SK-N-SH (cell line): ENCODE results near the gene AFF3. TPM values are rescaled to one million over a fixed set of nuclear protein-coding genes. Genes with fewer than 3 reads are reported as not detected.

Experiments used
- CTCF ChIA-PET: fragments of 300-600, 350-600 bp; formaldehyde crosslinking; extraction: SDS; loops from one replicate; lab custom pipeline; 2021; lab: Yijun Ruan, JAX
- POLR2A ChIA-PET: fragments of 350-600 bp; sonication (Branson Sonifier 250); formaldehyde crosslinking; extraction: SDS; loops from one replicate; lab custom pipeline; 2020; ENCODE audit warnings: antibody characterized with exemption, inconsistent platforms; lab: Yijun Ruan, JAX
- DNase-seq: peaks from one replicate; pipeline ENCODE4 v3.0.0; 2012
- H2AFZ ChIP-seq: fragments of 200-600 bp; sonication (generic); 2 replicates; pipeline ENCODE4 v1.8.1; 2016; ENCODE audit warnings: antibody characterized with exemption, mild to moderate bottlenecking, low read depth
- H3F3A ChIP-seq: fragments of 200-600 bp; sonication (generic); replicated peaks from 2 replicates; pipeline ENCODE3; 2016; ENCODE audit warnings: antibody characterized with exemption, mild to moderate bottlenecking; ENCODE audit not compliant: insufficient read depth
- H3K27ac ChIP-seq, 2 experiments: fragments of 200-500 bp in 1 of 2; fragments of 200-600 bp in 1 of 2; sonication (Bioruptor generic) in 1 of 2; sonication (generic), shearing (Covaris generic) in 1 of 2; 2 replicates each; pipeline versions ENCODE4 v1.5.1 to v1.6.1; 2014 to 2016; ENCODE audit warnings: low read depth in 2 of 2, inconsistent platforms in 1 of 2, low read length in 1 of 2, mild to moderate bottlenecking in 1 of 2, mixed read lengths in 1 of 2
- H3K27me3 ChIP-seq: fragments of 200-600 bp; sonication (generic), shearing (Covaris generic); 2 replicates; pipeline ENCODE4 v1.6.1; 2016; ENCODE audit warnings: mixed run types; ENCODE audit not compliant: insufficient read depth
- H3K36me3 ChIP-seq, 2 experiments: fragments of 200-500 bp in 1 of 2; fragments of 200-600 bp in 1 of 2; sonication (Bioruptor generic) in 1 of 2; sonication (generic) in 1 of 2; replicated peaks in 1 of 2; 2 replicates each; pipeline versions ENCODE3 to v1.5.1; 2014 to 2016; ENCODE audit warnings: low read length in 1 of 2, mild to moderate bottlenecking in 1 of 2; ENCODE audit not compliant: insufficient read depth in 2 of 2, control insufficient read depth in 1 of 2
- H3K4me1 ChIP-seq, 2 experiments: fragments of 200-500 bp in 1 of 2; fragments of 200-600 bp in 1 of 2; sonication (Bioruptor generic) in 1 of 2; sonication (generic), shearing (Covaris generic) in 1 of 2; 2 replicates each; pipeline versions ENCODE4 v1.5.1 to v1.6.1; 2014 to 2016; ENCODE audit warnings: low read depth in 1 of 2, low read length in 1 of 2, mixed run types in 1 of 2; ENCODE audit not compliant: insufficient read depth in 2 of 2, control insufficient read depth in 1 of 2
- H3K4me2 ChIP-seq: fragments of 200-600 bp; sonication (generic), shearing (Covaris generic); 2 replicates; pipeline ENCODE4 v1.6.1; 2017; ENCODE audit warnings: mixed run types
- H3K4me3 ChIP-seq, 2 experiments: fragments of 200-500 bp in 1 of 2; fragments of 200-600 bp in 1 of 2; sonication (Bioruptor generic) in 1 of 2; sonication (generic), shearing (Covaris generic) in 1 of 2; 2 replicates each; pipeline versions ENCODE4 v1.5.1 to v1.8.1; 2014 to 2016; ENCODE audit warnings: low read depth in 2 of 2, inconsistent platforms in 1 of 2, low read length in 1 of 2, mild to moderate bottlenecking in 1 of 2, mixed read lengths in 1 of 2, moderate library complexity in 1 of 2
- H3K79me2 ChIP-seq: fragments of 200-600 bp; sonication (generic); 2 replicates; pipeline ENCODE4 v1.8.1; 2017; ENCODE audit warnings: mild to moderate bottlenecking; ENCODE audit not compliant: insufficient read depth
- H3K9ac ChIP-seq: fragments of 200-600 bp; sonication (generic); 2 replicates; pipeline ENCODE4 v1.6.1; 2017; ENCODE audit warnings: mixed run types
- H3K9me2 ChIP-seq: fragments of 200-600 bp; sonication (generic); 2 replicates; pipeline ENCODE4 v1.6.1; 2017; ENCODE audit warnings: mixed run types
- H3K9me3 ChIP-seq: fragments of 200-600 bp; sonication (generic); 2 replicates; pipeline ENCODE4 v1.6.1; 2017; ENCODE audit warnings: mixed run types, mild to moderate bottlenecking, moderate library complexity
- H4K20me1 ChIP-seq: fragments of 200-600 bp; sonication (generic); 2 replicates; pipeline ENCODE4 v1.6.1; 2017; ENCODE audit warnings: mild to moderate bottlenecking, mixed run types; ENCODE audit not compliant: insufficient read depth
- CTCF ChIP-seq: fragments of 200-600 bp; sonication (generic); IDR thresholded peaks from 2 replicates; pipeline ENCODE4 v1.6.1; 2017; ENCODE audit warnings: antibody characterized with exemption, mild to moderate bottlenecking, moderate library complexity
- ELF1 ChIP-seq: IDR thresholded peaks from 2 replicates; pipeline ENCODE4 v1.4.0; 2012
- EZH2phosphoT487 ChIP-seq: fragments of 200-600 bp; sonication (generic); IDR thresholded peaks from 2 replicates; pipeline ENCODE4 v1.6.1; 2017; ENCODE audit warnings: low read depth, mixed run types, mild to moderate bottlenecking, antibody characterized with exemption, moderate library complexity, borderline replicate concordance
- FOXM1 ChIP-seq: IDR thresholded peaks from 2 replicates; pipeline ENCODE4 v1.4.0; 2012; ENCODE audit warnings: low read depth, mild to moderate bottlenecking
- GATA2 ChIP-seq: sonication (generic); formaldehyde crosslinking; IDR thresholded peaks from 2 replicates; pipeline ENCODE4 v1.5.0; 2020; ENCODE audit warnings: mild to moderate bottlenecking, missing genetic modification reagents
- IRF3 ChIP-seq: fragments of 150-350 bp; IDR thresholded peaks from 2 replicates; pipeline ENCODE4 v1.6.1; 2016; ENCODE audit warnings: mild to moderate bottlenecking, low read depth, low read length
- NFIC ChIP-seq: IDR thresholded peaks from 2 replicates; pipeline ENCODE4 v1.4.0; 2012; ENCODE audit warnings: borderline replicate concordance
- POLR2AphosphoS5 ChIP-seq: IDR thresholded peaks from 2 replicates; pipeline ENCODE4 v1.6.1; 2012; ENCODE audit warnings: low read depth, low read length
- RAD21 ChIP-seq: IDR thresholded peaks from 2 replicates; pipeline ENCODE4 v1.6.1; 2012; ENCODE audit warnings: mild to moderate bottlenecking, low read length
- SIN3A ChIP-seq: IDR thresholded peaks from 2 replicates; pipeline ENCODE4 v1.6.1; 2012; ENCODE audit warnings: low read depth, mild to moderate bottlenecking, low read length, moderate library complexity, borderline replicate concordance
- SMC3 ChIP-seq: IDR thresholded peaks from 2 replicates; pipeline ENCODE4 v1.6.1; 2012; ENCODE audit warnings: low read depth, low read length, improper control_type of control experiment
- TCF12 ChIP-seq: IDR thresholded peaks from 2 replicates; pipeline ENCODE4 v1.4.0; 2012
- USF1 ChIP-seq: IDR thresholded peaks from 2 replicates; pipeline ENCODE4 v1.4.0; 2012; ENCODE audit warnings: low read depth, borderline replicate concordance
- YY1 ChIP-seq: IDR thresholded peaks from 2 replicates; pipeline ENCODE4 v1.4.0; 2012; ENCODE audit warnings: low read depth, mild to moderate bottlenecking
- ZBTB33 ChIP-seq: IDR thresholded peaks from 2 replicates; pipeline ENCODE4 v1.4.0; 2012; ENCODE audit warnings: low read depth, borderline replicate concordance
- WGBS: methylation state at CpG from one replicate; pipeline ENCODE4 v1.1.6; 2017; ENCODE audit warnings: low lambda C conversion rate; 5-methylcytosine and 5-hydroxymethylcytosine counted together
- polyA plus RNA-seq, 3 experiments: library from polyadenylated mRNA; depleted of rRNA; stranded (reverse); fragments of >200 nt; gene quantifications; 2 replicates each; pipeline ENCODE4 v1.2.3, GENCODE V29; 2012

The AFF3 gene
- polyA plus RNA-seq, 1 of the 3 experiments (the other 2 are of a cell fraction): 0.36 TPM

GRCh38 chr2:99571954-99572353 lies 570.4 kb downstream of the AFF3 start:
- no peaks in the 10 kb centered on the region for H3F3A ChIP-seq
- H3K4me2 ChIP-seq: no peak overlapping the region
- DNase-seq: no peak
- CTCF ChIA-PET: interaction anchor here (1.2 to 2.1 kb wide), 2 partner anchors 12 to 689 kb away, joined by 5 to 14 read pairs; no protein-coding TSS in a partner anchor
- H3K9me2 ChIP-seq: no peaks in the 10 kb centered on the region
- no peaks in the 10 kb centered on the region for H3K79me2 ChIP-seq
- H3K4me3 ChIP-seq: no peak overlapping the region
- 26% methylated on average over 2 of the region's 2 CpGs for WGBS
- no peaks in the 10 kb centered on the region for H3K4me1 ChIP-seq
- no peak overlapping the region for H2AFZ ChIP-seq
- no peak overlapping the region for H3K9ac ChIP-seq
- TF ChIP-seq USF1: no peak
- TF ChIP-seq GATA2 (CRISPR knock-in tag): no peak
- TF ChIP-seq POLR2AphosphoS5: no peak
- TF ChIP-seq ZBTB33: no peak
- no peak for TF ChIP-seq SMC3
- no peak for TF ChIP-seq RAD21
- no peak for TF ChIP-seq YY1
- no peak for TF ChIP-seq IRF3
- TF ChIP-seq SIN3A: no peak
- TF ChIP-seq ELF1: no peak
- TF ChIP-seq EZH2phosphoT487: no peak
- no peak for TF ChIP-seq FOXM1
- no peak for TF ChIP-seq CTCF
- no peak for TF ChIP-seq NFIC
- TF ChIP-seq TCF12: no peak
- TF ChIP-seq, all 33 proteins: peak for 0
- H3K9me3 ChIP-seq: no peaks in the 10 kb centered on the region
- POLR2A ChIA-PET: no interaction called here
- no peak overlapping the region for H3K27ac ChIP-seq
- no peaks in the 10 kb centered on the region for H4K20me1 ChIP-seq
- H3K36me3 ChIP-seq: no peaks in the 10 kb centered on the region
- H3K27me3 ChIP-seq: no peaks in the 10 kb centered on the region
